GM12801 (cell line): ENCODE results near the gene DUSP2.

Experiments used
- CTCF ChIP-seq: IDR thresholded peaks from one replicate; pipeline ENCODE4 v1.5.1; 2011; ENCODE audit warnings: control low read depth; ENCODE audit not compliant: insufficient read length; ENCODE audit errors: extremely low read depth

DUSP2 gene, protein sequence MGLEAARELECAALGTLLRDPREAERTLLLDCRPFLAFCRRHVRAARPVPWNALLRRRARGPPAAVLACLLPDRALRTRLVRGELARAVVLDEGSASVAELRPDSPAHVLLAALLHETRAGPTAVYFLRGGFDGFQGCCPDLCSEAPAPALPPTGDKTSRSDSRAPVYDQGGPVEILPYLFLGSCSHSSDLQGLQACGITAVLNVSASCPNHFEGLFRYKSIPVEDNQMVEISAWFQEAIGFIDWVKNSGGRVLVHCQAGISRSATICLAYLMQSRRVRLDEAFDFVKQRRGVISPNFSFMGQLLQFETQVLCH

DNA sequence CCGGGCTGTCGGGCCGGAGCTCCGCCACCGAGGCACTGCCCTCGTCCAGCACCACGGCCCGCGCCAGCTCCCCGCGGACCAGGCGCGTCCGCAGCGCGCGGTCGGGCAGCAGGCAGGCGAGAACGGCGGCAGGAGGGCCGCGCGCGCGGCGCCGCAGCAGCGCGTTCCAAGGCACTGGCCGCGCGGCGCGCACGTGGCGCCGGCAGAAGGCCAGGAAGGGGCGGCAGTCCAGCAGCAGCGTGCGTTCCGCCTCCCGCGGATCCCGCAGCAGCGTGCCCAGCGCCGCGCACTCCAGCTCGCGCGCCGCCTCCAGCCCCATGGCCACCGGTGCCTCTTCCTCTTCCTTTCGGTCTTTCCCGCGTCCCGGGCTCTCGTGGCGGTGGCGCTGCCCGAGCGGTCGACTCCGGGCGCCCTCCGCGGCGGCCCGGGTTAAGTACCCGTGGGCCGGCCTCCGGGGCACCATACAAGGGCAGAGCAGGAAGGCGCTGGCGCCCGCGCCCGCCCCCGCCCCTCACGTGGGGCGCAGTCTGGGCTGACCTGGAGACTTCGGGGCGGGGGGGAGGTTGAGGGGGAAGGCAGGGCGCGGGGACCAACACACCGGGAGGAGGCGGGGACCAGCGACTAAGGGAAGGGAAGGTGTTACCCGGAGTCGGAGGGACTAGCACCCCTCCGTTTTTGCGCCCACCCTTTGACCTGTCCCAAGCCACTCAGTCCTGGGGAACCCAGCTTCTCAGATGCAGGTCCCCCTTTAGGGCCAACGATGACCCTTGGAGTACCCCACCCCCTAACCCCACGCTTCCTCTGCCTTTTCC, at the start of gene DUSP2:
Gene DUSP2 (minus strand): TSS at position 405 of the 812 bp plus-strand sequence. CDS start 86 bp downstream, at position 319.
- TF ChIP-seq CTCF: no peak

- TF ChIP-seq CTCF: no peak
These were observed 46.9 kb upstream of the DUSP2 start for GRCh38 chr2:96191937-96192670.

DNA sequence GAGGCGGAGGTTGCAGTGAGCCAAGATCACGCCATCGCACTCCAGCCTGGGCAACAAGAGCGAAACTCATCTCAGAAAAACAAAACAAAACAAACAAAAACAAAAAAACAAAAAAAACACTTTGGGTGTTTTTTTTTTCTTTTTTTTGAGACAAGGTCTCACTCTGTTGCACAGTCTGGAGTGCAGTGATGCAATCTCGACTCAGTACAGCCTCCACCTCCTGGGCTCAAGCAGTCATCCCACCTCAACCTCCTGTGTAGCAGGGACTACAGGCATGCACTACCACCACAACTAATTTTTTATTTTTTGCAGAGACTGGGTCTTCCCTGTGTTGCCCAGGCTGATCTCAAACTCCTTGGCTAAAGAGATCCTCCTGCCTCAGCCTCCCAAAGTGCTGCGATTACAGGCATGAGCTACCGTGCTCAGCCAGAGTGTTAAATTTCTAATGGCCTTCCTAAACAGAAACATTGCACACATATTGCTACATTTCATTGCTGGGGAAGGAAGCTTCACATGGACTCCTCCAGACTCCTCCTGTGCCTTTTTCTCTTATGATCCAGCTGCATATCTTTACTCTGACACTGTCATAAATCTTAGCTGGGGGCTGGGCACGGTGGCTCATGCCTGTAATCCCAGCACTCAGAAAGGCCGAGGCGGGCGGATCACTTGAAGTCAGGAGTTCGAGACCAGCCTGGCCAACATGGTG, 43.7 kb upstream of the DUSP2 start:
- no peak for TF ChIP-seq CTCF

DNA sequence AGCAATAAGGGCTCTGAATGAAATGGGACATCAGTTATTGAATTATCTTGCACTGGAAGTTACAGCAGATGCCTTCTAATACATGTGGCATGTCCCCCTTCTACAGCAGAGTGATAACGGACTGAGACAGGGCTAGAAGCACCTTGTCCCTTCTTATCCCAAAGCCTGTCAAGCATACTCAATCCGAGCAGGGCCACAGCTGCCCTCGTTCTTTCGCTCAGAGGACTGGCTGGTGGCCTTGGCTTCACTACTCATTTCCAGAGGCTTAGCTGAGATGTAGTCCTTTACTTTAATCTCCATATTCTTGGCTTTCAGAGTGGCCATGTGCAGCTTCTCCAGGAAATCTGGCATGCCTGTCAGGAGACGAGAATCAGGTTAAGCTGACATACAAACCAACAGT, 41.3 kb upstream of the DUSP2 start:
- no peak for TF ChIP-seq CTCF

GRCh38 chr2:96185516-96185915, 40.3 kb upstream of the DUSP2 start:
- TF ChIP-seq CTCF: no peak

DNA sequence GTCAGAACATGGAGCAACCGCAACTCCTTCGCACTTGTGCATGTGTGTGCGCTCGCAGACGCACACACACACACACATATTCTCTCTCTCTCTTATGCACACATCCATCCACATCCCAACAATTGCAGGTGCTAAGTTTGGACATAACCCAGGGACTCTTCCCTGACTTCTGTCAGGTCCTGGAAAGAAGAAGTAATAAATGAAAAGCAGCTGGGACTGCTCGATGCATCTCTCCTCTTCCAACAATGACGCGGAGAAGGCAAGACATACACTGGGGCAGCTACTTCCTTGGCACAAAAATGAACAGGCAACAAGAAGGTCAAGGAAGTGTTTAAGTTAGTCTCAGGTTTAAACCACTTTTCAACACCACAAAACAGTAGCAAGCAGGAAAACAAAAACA, 39.7 kb upstream of the DUSP2 start:
- TF ChIP-seq CTCF: no peak

GRCh38 chr2:96184188-96184587, 38.9 kb upstream of the DUSP2 start:
- no peak for TF ChIP-seq CTCF
